SK-N-SH (cell line): ENCODE measurements around the gene STC2. TPM values are rescaled to one million over a fixed set of nuclear protein-coding genes. Genes with fewer than 3 reads are reported as not detected.

Experiments used
- CTCF ChIA-PET: fragments of 300-600, 350-600 bp; formaldehyde crosslinking; extraction: SDS; loops from one replicate; lab custom pipeline; 2021; lab: Yijun Ruan, JAX
- POLR2A ChIA-PET: fragments of 350-600 bp; sonication (Branson Sonifier 250); formaldehyde crosslinking; extraction: SDS; loops from one replicate; lab custom pipeline; 2020; ENCODE audit warnings: antibody characterized with exemption, inconsistent platforms; lab: Yijun Ruan, JAX
- DNase-seq: peaks from one replicate; pipeline ENCODE4 v3.0.0; 2012
- H2AFZ ChIP-seq: fragments of 200-600 bp; sonication (generic); 2 replicates; pipeline ENCODE4 v1.8.1; 2016; ENCODE audit warnings: antibody characterized with exemption, mild to moderate bottlenecking, low read depth
- H3F3A ChIP-seq: fragments of 200-600 bp; sonication (generic); replicated peaks from 2 replicates; pipeline ENCODE3; 2016; ENCODE audit warnings: antibody characterized with exemption, mild to moderate bottlenecking; ENCODE audit not compliant: insufficient read depth
- H3K27ac ChIP-seq, 2 experiments: fragments of 200-500 bp in 1 of 2; fragments of 200-600 bp in 1 of 2; sonication (Bioruptor generic) in 1 of 2; sonication (generic), shearing (Covaris generic) in 1 of 2; 2 replicates each; pipeline versions ENCODE4 v1.5.1 to v1.6.1; 2014 to 2016; ENCODE audit warnings: low read depth in 2 of 2, inconsistent platforms in 1 of 2, low read length in 1 of 2, mild to moderate bottlenecking in 1 of 2, mixed read lengths in 1 of 2
- H3K27me3 ChIP-seq: fragments of 200-600 bp; sonication (generic), shearing (Covaris generic); 2 replicates; pipeline ENCODE4 v1.6.1; 2016; ENCODE audit warnings: mixed run types; ENCODE audit not compliant: insufficient read depth
- H3K36me3 ChIP-seq, 2 experiments: fragments of 200-500 bp in 1 of 2; fragments of 200-600 bp in 1 of 2; sonication (Bioruptor generic) in 1 of 2; sonication (generic) in 1 of 2; replicated peaks in 1 of 2; 2 replicates each; pipeline versions ENCODE3 to v1.5.1; 2014 to 2016; ENCODE audit warnings: low read length in 1 of 2, mild to moderate bottlenecking in 1 of 2; ENCODE audit not compliant: insufficient read depth in 2 of 2, control insufficient read depth in 1 of 2
- H3K4me1 ChIP-seq, 2 experiments: fragments of 200-500 bp in 1 of 2; fragments of 200-600 bp in 1 of 2; sonication (Bioruptor generic) in 1 of 2; sonication (generic), shearing (Covaris generic) in 1 of 2; 2 replicates each; pipeline versions ENCODE4 v1.5.1 to v1.6.1; 2014 to 2016; ENCODE audit warnings: low read depth in 1 of 2, low read length in 1 of 2, mixed run types in 1 of 2; ENCODE audit not compliant: insufficient read depth in 2 of 2, control insufficient read depth in 1 of 2
- H3K4me2 ChIP-seq: fragments of 200-600 bp; sonication (generic), shearing (Covaris generic); 2 replicates; pipeline ENCODE4 v1.6.1; 2017; ENCODE audit warnings: mixed run types
- H3K4me3 ChIP-seq, 2 experiments: fragments of 200-500 bp in 1 of 2; fragments of 200-600 bp in 1 of 2; sonication (Bioruptor generic) in 1 of 2; sonication (generic), shearing (Covaris generic) in 1 of 2; 2 replicates each; pipeline versions ENCODE4 v1.5.1 to v1.8.1; 2014 to 2016; ENCODE audit warnings: low read depth in 2 of 2, inconsistent platforms in 1 of 2, low read length in 1 of 2, mild to moderate bottlenecking in 1 of 2, mixed read lengths in 1 of 2, moderate library complexity in 1 of 2
- H3K79me2 ChIP-seq: fragments of 200-600 bp; sonication (generic); 2 replicates; pipeline ENCODE4 v1.8.1; 2017; ENCODE audit warnings: mild to moderate bottlenecking; ENCODE audit not compliant: insufficient read depth
- H3K9ac ChIP-seq: fragments of 200-600 bp; sonication (generic); 2 replicates; pipeline ENCODE4 v1.6.1; 2017; ENCODE audit warnings: mixed run types
- H3K9me2 ChIP-seq: fragments of 200-600 bp; sonication (generic); 2 replicates; pipeline ENCODE4 v1.6.1; 2017; ENCODE audit warnings: mixed run types
- H3K9me3 ChIP-seq: fragments of 200-600 bp; sonication (generic); 2 replicates; pipeline ENCODE4 v1.6.1; 2017; ENCODE audit warnings: mixed run types, mild to moderate bottlenecking, moderate library complexity
- H4K20me1 ChIP-seq: fragments of 200-600 bp; sonication (generic); 2 replicates; pipeline ENCODE4 v1.6.1; 2017; ENCODE audit warnings: mild to moderate bottlenecking, mixed run types; ENCODE audit not compliant: insufficient read depth
- EZH2phosphoT487 ChIP-seq: fragments of 200-600 bp; sonication (generic); IDR thresholded peaks from 2 replicates; pipeline ENCODE4 v1.6.1; 2017; ENCODE audit warnings: low read depth, mixed run types, mild to moderate bottlenecking, antibody characterized with exemption, moderate library complexity, borderline replicate concordance
- FOXJ3 ChIP-seq: sonication (generic); formaldehyde crosslinking; IDR thresholded peaks from 2 replicates; pipeline ENCODE4 v1.5.1; 2020; ENCODE audit warnings: mild to moderate bottlenecking, missing genetic modification reagents
- GABPA ChIP-seq: IDR thresholded peaks from 2 replicates; pipeline ENCODE4 v1.4.0; 2012; ENCODE audit warnings: low read depth, mild to moderate bottlenecking
- MAX ChIP-seq: IDR thresholded peaks from 2 replicates; pipeline ENCODE4 v1.4.0; 2012; ENCODE audit warnings: low read depth
- MXI1 ChIP-seq: IDR thresholded peaks from 2 replicates; pipeline ENCODE4 v1.6.1; 2012; ENCODE audit warnings: mild to moderate bottlenecking, low read depth, low read length, improper control_type of control experiment
- RFX5 ChIP-seq: IDR thresholded peaks from 2 replicates; pipeline ENCODE4 v1.6.1; 2012; ENCODE audit warnings: mild to moderate bottlenecking, improper control_type of control experiment, low read length
- WGBS: methylation state at CpG from one replicate; pipeline ENCODE4 v1.1.6; 2017; ENCODE audit warnings: low lambda C conversion rate; 5-methylcytosine and 5-hydroxymethylcytosine counted together
- polyA plus RNA-seq, 3 experiments: library from polyadenylated mRNA; depleted of rRNA; stranded (reverse); fragments of >200 nt; gene quantifications; 2 replicates each; pipeline ENCODE4 v1.2.3, GENCODE V29; 2012
- TF ChIP-seq, protein P1 (sequence below): IDR thresholded peaks from 2 replicates; pipeline ENCODE4 v1.6.1; 2012; ENCODE audit warnings: mild to moderate bottlenecking, low read depth, low read length, moderate library complexity

The STC2 gene
- polyA plus RNA-seq, 1 of the 3 experiments (the other 2 are of a cell fraction): 5.9 TPM

GRCh38 chr5:173328844-173329490 is 753 bp upstream of the STC2 start:
- CTCF ChIA-PET: interaction anchor here (0.6 to 13.7 kb wide), 10 partner anchors 13 to 644 kb away, joined by 3 to 503 read pairs (median 5); partner anchors contain the start of gene ATP6V0E1
- H3K27ac ChIP-seq: peak overlapping the region in 1 of 2 experiments; percentile 53; a peak in 1 of 4 replicates
- WGBS: 3% methylated on average over 22 of the region's 29 CpGs
- H3K9me3 ChIP-seq: no peaks in the 10 kb centered on the region
- H3F3A ChIP-seq: peaks cover 22% of the 10 kb centered on the region
- peaks cover 16% of the 10 kb centered on the region for H3K79me2 ChIP-seq
- H3K9me2 ChIP-seq: no peaks in the 10 kb centered on the region
- H3K9ac ChIP-seq: peak overlapping the region; percentile 42; the same call in 1 of the 2 replicates
- H3K27me3 ChIP-seq: no peaks in the 10 kb centered on the region
- H2AFZ ChIP-seq: peak overlapping the region; percentile 69
- H3K4me2 ChIP-seq: peak overlapping the region; percentile 75
- POLR2A ChIA-PET: interaction anchor here (0.6 to 6.0 kb wide), 15 partner anchors 8 to 1954 kb away, joined by 3 to 40 read pairs (median 4); partner anchors contain the start of gene DUSP1
- H3K4me3 ChIP-seq: peak overlapping the region; percentile 57
- H3K4me1 ChIP-seq: peaks cover 12 to 45% of the 10 kb centered on the region in 2 experiments; a peak in 3 of 4 replicates
- DNase-seq: no peak
- H3K36me3 ChIP-seq: no peaks in the 10 kb centered on the region
- H4K20me1 ChIP-seq: no peaks in the 10 kb centered on the region
- TF ChIP-seq GABPA (no peak), FOXJ3 (CRISPR knock-in tag) (no peak)

- ChIA-PET CTCF (interaction anchor here (0.5 to 13.7 kb wide), 5 partner anchors 12 to 419 kb away, joined by 3 to 503 read pairs (median 12); no protein-coding TSS in a partner anchor), POLR2A (interaction anchor here (1.0 to 6.0 kb wide), 10 partner anchors 7 to 270 kb away, joined by 3 to 40 read pairs (median 4); no protein-coding TSS in a partner anchor)
- Histone ChIP-seq H4K20me1 (no peaks in the 10 kb centered on the region), H3K27ac (peak overlapping the region; percentile 45 to 65; a peak in 1 of 4 replicates), H3K4me3 (peak overlapping the region; percentile 57), H3K9ac (peak overlapping the region; percentile 59), H3K79me2 (peaks cover 16% of the 10 kb centered on the region), H3K9me2 (no peaks in the 10 kb centered on the region), H3K4me1 (peaks cover 17 to 56% of the 10 kb centered on the region in 2 experiments; a peak in 3 of 4 replicates), H3K27me3 (no peaks in the 10 kb centered on the region), H2AFZ (peak overlapping the region; percentile 61; the same call in 1 of the 2 replicates), H3K9me3 (no peaks in the 10 kb centered on the region), H3K36me3 (peaks cover 0 to 7% of the 10 kb centered on the region in 2 experiments), H3K4me2 (peak overlapping the region; percentile 75), H3F3A (peaks cover 17% of the 10 kb centered on the region)
- TF ChIP-seq EZH2phosphoT487 (no peak), MAX (peak; percentile 50; the same call in 1 of the 2 replicates), MXI1 (peak; percentile 8; the same call in 1 of the 2 replicates), RFX5 (no peak)
- TF ChIP-seq, protein P1, sequence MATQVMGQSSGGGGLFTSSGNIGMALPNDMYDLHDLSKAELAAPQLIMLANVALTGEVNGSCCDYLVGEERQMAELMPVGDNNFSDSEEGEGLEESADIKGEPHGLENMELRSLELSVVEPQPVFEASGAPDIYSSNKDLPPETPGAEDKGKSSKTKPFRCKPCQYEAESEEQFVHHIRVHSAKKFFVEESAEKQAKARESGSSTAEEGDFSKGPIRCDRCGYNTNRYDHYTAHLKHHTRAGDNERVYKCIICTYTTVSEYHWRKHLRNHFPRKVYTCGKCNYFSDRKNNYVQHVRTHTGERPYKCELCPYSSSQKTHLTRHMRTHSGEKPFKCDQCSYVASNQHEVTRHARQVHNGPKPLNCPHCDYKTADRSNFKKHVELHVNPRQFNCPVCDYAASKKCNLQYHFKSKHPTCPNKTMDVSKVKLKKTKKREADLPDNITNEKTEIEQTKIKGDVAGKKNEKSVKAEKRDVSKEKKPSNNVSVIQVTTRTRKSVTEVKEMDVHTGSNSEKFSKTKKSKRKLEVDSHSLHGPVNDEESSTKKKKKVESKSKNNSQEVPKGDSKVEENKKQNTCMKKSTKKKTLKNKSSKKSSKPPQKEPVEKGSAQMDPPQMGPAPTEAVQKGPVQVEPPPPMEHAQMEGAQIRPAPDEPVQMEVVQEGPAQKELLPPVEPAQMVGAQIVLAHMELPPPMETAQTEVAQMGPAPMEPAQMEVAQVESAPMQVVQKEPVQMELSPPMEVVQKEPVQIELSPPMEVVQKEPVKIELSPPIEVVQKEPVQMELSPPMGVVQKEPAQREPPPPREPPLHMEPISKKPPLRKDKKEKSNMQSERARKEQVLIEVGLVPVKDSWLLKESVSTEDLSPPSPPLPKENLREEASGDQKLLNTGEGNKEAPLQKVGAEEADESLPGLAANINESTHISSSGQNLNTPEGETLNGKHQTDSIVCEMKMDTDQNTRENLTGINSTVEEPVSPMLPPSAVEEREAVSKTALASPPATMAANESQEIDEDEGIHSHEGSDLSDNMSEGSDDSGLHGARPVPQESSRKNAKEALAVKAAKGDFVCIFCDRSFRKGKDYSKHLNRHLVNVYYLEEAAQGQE: no peak
- DNase-seq: peak; percentile 63
- WGBS: 2% methylated on average over 21 of the region's 76 CpGs
These were observed 898 bp downstream of the STC2 start for GRCh38 chr5:173327084-173327947.
